OCI-LY1 (cell line): ENCODE data around the gene HINT2.

Source experiments
- H2AFZ ChIP-seq: fragments of 200-600 bp; sonication (generic), shearing (Covaris generic); 2 replicates; pipeline ENCODE4 v1.6.0; 2014; ENCODE audit warnings: antibody characterized with exemption, mild to moderate bottlenecking, low read length
- H3F3A ChIP-seq: fragments of 200-600 bp; sonication (generic), shearing (Covaris generic); 2 replicates; pipeline ENCODE4 v1.6.0; 2014; ENCODE audit warnings: mild to moderate bottlenecking, antibody characterized with exemption, low read length, moderate library complexity; ENCODE audit not compliant: insufficient read depth
- H3K27ac ChIP-seq: fragments of 200-600 bp; sonication (generic); 2 replicates; pipeline ENCODE4 v1.5.1; 2014; ENCODE audit warnings: low read length, mixed run types, mild to moderate bottlenecking, low read depth; ENCODE audit not compliant: poor library complexity, severe bottlenecking
- H3K27me3 ChIP-seq: fragments of 200-600 bp; sonication (generic); 2 replicates; pipeline ENCODE4 v1.6.0; 2014; ENCODE audit warnings: antibody characterized with exemption, mild to moderate bottlenecking, low read length, moderate library complexity; ENCODE audit not compliant: insufficient read depth
- H3K36me3 ChIP-seq: fragments of 200-600 bp; sonication (generic); 2 replicates; pipeline ENCODE4 v1.6.1; 2014; ENCODE audit warnings: mild to moderate bottlenecking, antibody characterized with exemption, low read length, moderate library complexity, mixed read lengths; ENCODE audit not compliant: insufficient read depth
- H3K4me1 ChIP-seq: fragments of 200-600 bp; sonication (generic); 2 replicates; pipeline ENCODE4 v1.5.1; 2014; ENCODE audit warnings: mild to moderate bottlenecking, low read length, moderate library complexity; ENCODE audit not compliant: insufficient read depth, severe bottlenecking
- H3K4me2 ChIP-seq: fragments of 200-600 bp; sonication (generic), shearing (Covaris generic); 2 replicates; pipeline ENCODE4 v1.6.1; 2014; ENCODE audit warnings: low read length
- H3K4me3 ChIP-seq: fragments of 200-600 bp; sonication (generic); 2 replicates; pipeline ENCODE4 v1.5.1; 2014; ENCODE audit warnings: low read length, low read depth, mild to moderate bottlenecking, mixed read lengths; ENCODE audit not compliant: poor library complexity, severe bottlenecking
- H3K79me2 ChIP-seq: fragments of 200-600 bp; shearing (Covaris generic); 2 replicates; pipeline ENCODE4 v1.6.1; 2016; ENCODE audit warnings: mixed run types, low read length, mixed read lengths; ENCODE audit not compliant: insufficient read depth
- H3K9ac ChIP-seq: fragments of 200-600 bp; sonication (generic), shearing (Covaris generic); 2 replicates; pipeline ENCODE4 v1.6.1; 2014; ENCODE audit warnings: mild to moderate bottlenecking, low read length, mixed read lengths
- H3K9me2 ChIP-seq: fragments of 200-600 bp; sonication (generic), shearing (Covaris generic); 2 replicates; pipeline ENCODE4 v1.6.1; 2014; ENCODE audit warnings: low read depth, mild to moderate bottlenecking, low read length, mixed read lengths
- H3K9me3 ChIP-seq: fragments of 200-600 bp; shearing (Covaris generic); 2 replicates; pipeline ENCODE4 v1.6.1; 2014; ENCODE audit warnings: low read length, mixed read lengths
- H4K20me1 ChIP-seq: fragments of 200-600 bp; sonication (generic), shearing (Covaris generic); 2 replicates; pipeline ENCODE4 v1.6.0; 2016; ENCODE audit warnings: mild to moderate bottlenecking, low read length; ENCODE audit not compliant: insufficient read depth
- CTCF ChIP-seq: fragments of 200-600 bp; sonication (generic), shearing (Covaris generic); IDR thresholded peaks from 2 replicates; pipeline ENCODE4 v1.5.1; 2017; ENCODE audit warnings: mild to moderate bottlenecking, antibody characterized with exemption, low read length, moderate library complexity, mixed read lengths
- EZH2 ChIP-seq: fragments of 200-600 bp; sonication (generic), shearing (Covaris generic); IDR thresholded peaks from 2 replicates; pipeline ENCODE4 v1.8.0; 2017; ENCODE audit warnings: borderline replicate concordance, mixed run types, mild to moderate bottlenecking, antibody characterized with exemption, low read length, moderate library complexity, mixed read lengths

HINT2 gene

GRCh38 chr9:35842795-35843194 lies 28.0 kb upstream of the HINT2 start:
- Histone ChIP-seq H2AFZ (no peak overlapping the region), H3K27me3 (no peaks in the 10 kb centered on the region), H3F3A (no peaks in the 10 kb centered on the region), H3K36me3 (no peaks in the 10 kb centered on the region), H3K9ac (no peak overlapping the region), H3K4me2 (no peak overlapping the region), H3K9me2 (no peaks in the 10 kb centered on the region), H4K20me1 (no peaks in the 10 kb centered on the region), H3K27ac (no peak overlapping the region), H3K79me2 (no peaks in the 10 kb centered on the region), H3K4me1 (no peaks in the 10 kb centered on the region), H3K4me3 (no peak overlapping the region), H3K9me3 (no peaks in the 10 kb centered on the region)
- TF ChIP-seq EZH2 (no peak), CTCF (no peak)

- H3K9me2 ChIP-seq = no peaks in the 10 kb centered on the region
- no peaks in the 10 kb centered on the region for H3F3A ChIP-seq
- no peaks in the 10 kb centered on the region for H3K4me1 ChIP-seq
- H3K9ac ChIP-seq = no peak overlapping the region
- H2AFZ ChIP-seq = no peak overlapping the region
- no peaks in the 10 kb centered on the region for H3K36me3 ChIP-seq
- H3K79me2 ChIP-seq = no peaks in the 10 kb centered on the region
- TF ChIP-seq EZH2 (no peak), CTCF (no peak)
- no peaks in the 10 kb centered on the region for H4K20me1 ChIP-seq
- no peaks in the 10 kb centered on the region for H3K9me3 ChIP-seq
- no peak overlapping the region for H3K27ac ChIP-seq
- H3K4me3 ChIP-seq = no peak overlapping the region
- no peak overlapping the region for H3K4me2 ChIP-seq
- H3K27me3 ChIP-seq = no peaks in the 10 kb centered on the region
Measured at GRCh38 chr9:35842020-35842745, 27.3 kb upstream of the HINT2 start.

GRCh38 chr9:35841645-35841900 lies 26.7 kb upstream of the HINT2 start:
- H3K36me3 ChIP-seq = no peaks in the 10 kb centered on the region
- H3K4me3 ChIP-seq = no peak overlapping the region
- TF ChIP-seq EZH2 (no peak), CTCF (no peak)
- no peak overlapping the region for H3K27ac ChIP-seq
- H3K4me1 ChIP-seq = no peaks in the 10 kb centered on the region
- no peak overlapping the region for H3K9ac ChIP-seq
- H3K4me2 ChIP-seq = no peak overlapping the region
- H3K79me2 ChIP-seq = no peaks in the 10 kb centered on the region
- no peaks in the 10 kb centered on the region for H3F3A ChIP-seq
- no peaks in the 10 kb centered on the region for H4K20me1 ChIP-seq
- no peak overlapping the region for H2AFZ ChIP-seq
- H3K9me3 ChIP-seq = no peaks in the 10 kb centered on the region
- H3K27me3 ChIP-seq = no peaks in the 10 kb centered on the region
- H3K9me2 ChIP-seq = no peaks in the 10 kb centered on the region
